Epidermal melanocyte (primary cell): ENCODE data around the gene ABCF1.

Experiments
- DNase-seq: peaks from one replicate; pipeline ENCODE4 v3.0.0; 2011; ENCODE audit warnings: low spot score; ENCODE audit not compliant: insufficient read length

Gene ABCF1

DNA sequence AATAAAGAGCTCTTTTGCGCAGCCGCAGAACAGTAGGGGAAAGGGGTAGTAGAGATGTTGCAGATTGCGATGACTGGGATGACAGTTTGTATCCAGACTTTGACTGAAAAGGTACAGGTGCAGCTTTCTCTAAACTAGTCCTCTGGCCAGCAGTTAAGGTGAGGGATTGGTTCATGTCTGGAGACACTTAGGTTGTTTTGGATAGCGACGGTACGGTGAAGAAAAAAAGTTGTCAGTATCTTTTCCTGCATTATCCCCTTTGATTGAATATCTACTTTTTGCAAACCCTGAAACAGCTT is 13.6 kb upstream of the ABCF1 start:
- DNase-seq: no peak

DNA sequence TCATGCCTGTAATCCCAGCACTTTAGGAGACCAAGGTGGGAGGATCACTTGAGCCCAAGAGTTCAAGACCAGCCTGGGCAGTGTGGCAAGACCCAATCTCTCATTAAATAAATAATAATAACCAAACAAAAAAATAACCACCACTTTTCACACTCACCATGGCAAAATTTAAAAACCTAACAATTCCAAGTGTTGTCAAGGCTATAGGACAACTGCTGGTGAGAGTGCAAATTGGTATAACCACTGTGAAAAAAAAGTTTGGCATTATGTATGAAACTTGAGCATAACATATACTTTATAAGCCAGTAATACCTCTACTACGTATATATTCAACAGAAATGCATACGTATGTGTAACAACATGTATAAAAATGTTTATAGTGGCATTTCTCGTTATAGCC is 10.3 kb upstream of the ABCF1 start:
- DNase-seq: no peak

DNA sequence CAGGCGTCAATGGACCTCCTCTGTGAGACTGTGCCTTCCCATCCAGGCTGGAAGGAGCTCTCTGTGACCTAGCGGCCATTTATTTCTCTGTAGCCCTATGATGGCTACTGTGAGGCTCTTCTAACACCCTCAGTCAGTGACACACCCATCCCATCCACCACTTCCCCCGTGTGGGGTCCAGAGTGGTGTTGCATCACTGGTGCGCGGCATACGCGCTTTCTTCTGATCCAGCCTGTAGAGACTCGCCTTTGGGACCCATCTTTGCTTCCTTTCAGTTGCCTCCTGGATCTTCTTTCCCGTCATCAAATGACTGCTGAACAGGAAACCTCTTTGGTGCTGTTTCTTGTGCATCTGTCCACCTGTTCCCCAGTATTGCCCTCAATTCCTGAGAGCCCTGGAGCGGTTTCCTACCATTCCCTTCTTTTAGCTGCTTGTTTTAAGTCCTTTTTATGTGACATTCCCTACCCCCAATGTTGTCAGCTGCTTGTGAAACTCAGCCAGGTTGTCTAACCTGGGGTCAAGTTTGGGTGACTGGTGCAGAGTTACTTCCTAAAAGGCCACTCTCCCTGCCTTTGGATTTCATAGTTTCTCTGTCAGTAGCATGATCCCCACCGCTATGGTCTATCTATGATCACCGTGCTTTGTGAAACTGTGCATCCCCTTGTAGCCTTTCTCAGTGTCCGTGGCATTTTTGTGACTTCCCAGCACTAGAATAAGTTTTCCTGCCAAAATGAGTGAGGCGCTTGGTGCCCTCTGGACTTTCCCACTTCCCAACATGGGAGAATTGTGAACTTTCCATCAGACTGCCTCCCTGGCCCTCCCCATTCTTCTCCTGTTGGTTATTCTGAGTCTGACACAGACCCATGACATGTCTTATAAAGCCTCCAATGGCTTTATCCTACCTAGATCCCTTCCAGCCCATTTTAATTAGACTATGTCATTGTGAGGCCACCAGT is 8.5 kb upstream of the ABCF1 start:
- no peak for DNase-seq

DNA sequence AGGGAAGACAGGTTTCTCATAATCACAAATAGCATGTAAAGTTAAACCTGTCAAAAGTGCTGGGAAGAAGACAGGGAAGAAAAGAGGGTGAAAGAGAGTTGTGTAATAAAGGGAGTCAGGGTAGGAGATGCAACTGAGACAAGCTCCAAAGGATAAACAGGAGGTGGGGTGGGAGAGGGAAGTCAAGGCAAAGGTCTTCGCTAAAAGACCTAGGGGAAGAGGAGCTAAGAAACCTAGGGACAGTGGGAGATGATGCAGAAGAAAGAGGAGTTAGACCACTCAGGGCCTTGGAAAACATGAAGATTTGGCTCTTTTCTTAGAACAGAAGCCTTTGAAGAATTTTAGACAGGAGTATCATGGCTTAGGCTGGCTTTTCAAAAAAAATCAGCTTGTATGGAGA is 7.1 kb upstream of the ABCF1 start:
- no peak for DNase-seq

DNA sequence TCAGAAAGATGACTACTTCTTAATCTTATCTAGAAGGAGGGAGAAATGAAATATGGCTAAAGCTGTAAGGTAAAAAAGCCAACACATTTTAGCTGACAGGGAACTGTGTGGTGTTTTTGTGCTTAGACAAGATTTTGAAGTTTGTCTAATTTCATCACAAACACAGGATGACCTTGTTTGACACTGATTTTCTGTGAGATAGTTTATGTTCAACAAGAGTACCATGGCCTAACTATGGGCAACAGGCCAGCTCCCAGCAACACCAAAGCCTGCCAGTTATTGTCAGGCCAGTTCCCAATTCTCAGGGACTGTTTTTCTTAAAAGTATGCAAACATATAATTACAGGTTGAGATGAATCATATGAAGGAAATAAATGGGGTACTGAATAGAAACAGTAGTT is 5.5 kb upstream of the ABCF1 start:
- DNase-seq: no peak

DNA sequence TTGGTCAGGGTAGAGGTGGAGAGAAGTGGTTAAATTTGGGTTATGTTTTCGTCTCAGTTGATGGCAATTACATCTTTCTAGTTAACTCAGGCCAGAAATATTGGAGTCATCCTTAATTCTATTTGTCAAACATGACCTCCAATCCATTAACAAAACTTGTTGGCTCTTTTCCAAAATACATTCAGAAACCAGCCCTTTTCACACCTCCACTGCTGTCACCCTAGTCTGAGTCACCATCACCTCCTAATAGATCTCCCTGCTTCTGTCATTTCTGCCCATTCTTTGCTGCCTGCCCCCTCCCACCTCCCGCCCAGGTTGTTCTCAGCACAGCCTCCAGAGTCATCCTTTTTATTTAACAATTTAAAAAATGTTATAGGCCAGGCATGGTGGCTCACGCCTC is 3.0 kb upstream of the ABCF1 start:
- DNase-seq: no peak

DNA sequence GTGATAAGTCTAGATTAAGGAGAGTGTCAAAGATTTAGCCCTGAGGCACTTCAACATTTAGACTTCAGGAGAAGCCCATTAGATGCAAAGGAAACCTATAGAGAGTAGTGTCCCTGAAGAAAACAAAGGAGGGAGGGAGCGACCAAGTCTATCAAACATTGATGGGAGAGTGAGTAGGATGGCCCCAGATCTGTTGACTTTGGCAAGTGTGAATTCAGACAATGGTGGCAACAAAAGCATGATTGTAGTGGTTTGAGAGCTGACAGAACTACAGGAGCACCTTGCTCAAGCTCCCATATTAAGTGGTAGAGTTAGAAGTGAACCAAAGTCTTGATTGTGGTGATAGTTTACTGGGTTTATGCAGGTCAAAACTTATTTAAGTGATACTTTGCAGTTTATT is 979 bp upstream of the ABCF1 start:
- DNase-seq: no peak

DNA sequence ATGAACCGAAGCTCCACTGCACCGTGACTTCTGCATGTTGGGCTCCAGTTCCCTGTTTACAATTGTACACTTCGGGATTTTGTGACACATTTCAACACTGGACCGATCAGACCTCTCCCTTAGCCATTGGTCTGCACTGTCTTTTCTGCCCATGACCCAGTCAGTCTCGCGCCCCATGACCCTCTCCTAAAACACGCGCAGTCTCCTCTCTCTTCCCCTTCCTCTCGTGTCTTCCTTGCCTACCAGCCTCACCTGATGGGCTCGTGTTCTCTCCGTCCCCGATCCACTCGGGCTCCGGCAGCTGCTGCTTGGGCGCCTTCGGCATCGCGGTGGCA is 535 bp upstream of the ABCF1 start:
- no peak for DNase-seq

DNA sequence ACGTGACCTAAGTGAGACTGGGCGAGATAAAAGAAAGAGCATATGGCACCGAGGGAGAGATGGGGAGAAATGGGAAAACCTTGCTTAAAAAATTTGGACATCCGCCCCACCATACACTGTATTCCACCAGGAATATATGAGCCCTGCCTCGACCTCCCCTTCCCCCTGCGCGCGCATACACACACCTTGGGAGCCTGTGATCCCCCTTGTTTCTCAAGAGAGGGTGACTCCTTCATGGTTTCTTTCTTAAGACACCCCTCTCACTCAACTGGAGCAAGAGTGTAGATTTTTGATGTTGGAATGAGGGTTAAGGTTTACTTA is 480 bp downstream of the ABCF1 start:
- no peak for DNase-seq

DNA sequence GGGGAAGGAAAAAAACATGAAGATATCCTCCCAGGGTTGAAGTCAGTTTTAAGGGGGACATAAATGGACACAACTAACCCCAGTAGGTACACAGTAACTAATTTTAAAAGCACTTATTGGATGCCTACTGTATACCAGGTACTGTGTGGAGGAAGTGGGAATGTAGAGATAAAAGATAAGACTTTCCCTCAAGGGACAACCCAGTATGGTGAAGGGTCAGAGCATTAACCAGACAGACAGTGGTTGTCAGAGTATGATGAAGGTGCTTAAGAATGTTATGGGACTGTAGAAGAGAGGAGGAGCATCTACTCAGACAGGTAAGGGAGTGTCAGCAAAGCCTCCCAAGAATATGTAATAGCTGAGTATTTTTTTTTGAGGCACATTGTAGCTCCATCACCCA is 906 bp downstream of the ABCF1 start:
- DNase-seq: no peak

DNA sequence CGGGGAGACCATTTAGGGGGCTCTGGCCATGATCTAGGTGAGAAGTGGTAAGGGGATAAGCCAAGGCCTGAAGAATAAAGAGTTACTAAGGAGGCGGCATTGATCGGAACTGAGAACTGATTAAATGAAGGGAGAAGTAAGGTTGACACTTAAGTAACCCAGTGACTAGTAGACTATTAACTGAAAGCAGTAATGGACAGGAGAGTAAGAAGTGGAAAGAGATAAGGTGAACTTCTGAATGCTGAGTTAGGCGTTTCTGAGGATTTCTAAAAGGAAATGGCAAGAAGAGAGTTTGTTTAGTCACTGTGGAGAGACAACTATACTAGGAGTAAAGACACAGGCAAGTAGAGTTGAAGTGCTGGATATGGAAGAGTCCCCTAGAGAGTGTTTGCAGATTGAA is 1.9 kb downstream of the ABCF1 start:
- DNase-seq: no peak

DNA sequence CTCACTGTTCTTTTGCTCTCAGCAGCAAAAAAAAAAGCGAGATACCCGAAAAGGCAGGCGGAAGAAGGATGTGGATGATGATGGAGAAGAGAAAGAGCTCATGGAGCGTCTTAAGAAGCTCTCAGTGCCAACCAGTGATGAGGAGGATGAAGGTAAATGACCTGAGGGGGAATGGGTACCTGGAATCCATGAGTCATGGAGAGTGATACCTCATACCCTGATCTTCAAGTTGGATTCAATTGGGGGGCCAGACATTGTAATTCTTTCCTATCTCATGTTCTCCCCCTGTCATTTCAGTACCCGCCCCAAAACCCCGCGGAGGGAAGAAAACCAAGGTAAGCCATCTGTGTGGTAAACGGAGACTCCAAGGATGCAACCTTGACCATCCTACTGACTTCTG is 6.8 kb downstream of the ABCF1 start:
- no peak for DNase-seq

DNA sequence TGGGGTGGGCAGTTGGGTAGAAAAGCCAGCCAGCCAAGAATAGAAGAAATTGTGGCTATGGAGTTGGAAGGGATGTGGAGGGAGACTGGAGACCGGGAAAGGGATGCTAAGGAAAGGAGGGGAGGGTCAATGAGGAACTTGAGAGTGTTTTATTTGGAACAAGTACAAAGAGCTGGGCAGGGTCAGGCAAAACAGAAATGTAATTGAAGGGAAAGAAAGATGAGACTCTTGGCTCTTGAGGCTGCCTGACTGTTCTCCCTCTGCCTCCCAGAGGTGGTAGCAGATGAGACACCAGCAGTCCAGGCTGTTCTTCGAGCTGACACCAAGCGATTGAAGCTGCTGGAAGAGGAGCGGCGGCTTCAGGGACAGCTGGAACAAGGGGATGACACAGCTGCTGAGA is 12.7 kb downstream of the ABCF1 start:
- no peak for DNase-seq

DNA sequence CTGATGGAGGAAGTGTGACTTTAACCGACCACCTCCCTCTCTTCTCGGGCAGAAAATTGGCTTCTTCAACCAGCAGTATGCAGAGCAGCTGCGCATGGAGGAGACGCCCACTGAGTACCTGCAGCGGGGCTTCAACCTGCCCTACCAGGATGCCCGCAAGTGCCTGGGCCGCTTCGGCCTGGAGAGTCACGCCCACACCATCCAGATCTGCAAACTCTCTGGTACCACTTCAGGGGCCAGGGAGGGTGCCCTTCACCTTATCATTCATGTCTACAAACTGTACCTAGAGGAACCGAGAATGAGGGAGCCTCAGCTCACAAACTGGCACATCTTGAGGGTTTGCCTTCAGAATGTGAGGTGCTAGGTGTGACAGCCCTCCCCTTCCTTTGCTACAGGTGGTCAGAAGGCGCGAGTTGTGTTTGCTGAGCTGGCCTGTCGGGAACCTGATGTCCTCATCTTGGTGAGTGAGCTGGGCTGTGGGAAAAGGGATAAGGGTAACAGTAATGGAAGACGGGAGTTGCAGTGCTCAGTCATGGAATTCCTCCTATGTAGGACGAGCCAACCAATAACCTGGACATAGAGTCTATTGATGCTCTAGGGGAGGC is 18.6 kb downstream of the ABCF1 start:
- no peak for DNase-seq

DNA sequence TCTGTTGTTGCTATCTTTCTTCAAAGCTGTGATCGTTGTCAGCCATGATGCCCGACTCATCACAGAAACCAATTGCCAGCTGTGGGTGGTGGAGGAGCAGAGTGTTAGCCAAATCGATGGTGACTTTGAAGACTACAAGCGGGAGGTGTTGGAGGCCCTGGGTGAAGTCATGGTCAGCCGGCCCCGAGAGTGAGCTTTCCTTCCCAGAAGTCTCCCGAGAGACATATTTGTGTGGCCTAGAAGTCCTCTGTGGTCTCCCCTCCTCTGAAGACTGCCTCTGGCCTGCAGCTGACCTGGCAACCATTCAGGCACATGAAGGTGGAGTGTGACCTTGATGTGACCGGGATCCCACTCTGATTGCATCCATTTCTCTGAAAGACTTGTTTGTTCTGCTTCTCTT is 19.3 kb downstream of the ABCF1 start:
- DNase-seq: no peak

DNA sequence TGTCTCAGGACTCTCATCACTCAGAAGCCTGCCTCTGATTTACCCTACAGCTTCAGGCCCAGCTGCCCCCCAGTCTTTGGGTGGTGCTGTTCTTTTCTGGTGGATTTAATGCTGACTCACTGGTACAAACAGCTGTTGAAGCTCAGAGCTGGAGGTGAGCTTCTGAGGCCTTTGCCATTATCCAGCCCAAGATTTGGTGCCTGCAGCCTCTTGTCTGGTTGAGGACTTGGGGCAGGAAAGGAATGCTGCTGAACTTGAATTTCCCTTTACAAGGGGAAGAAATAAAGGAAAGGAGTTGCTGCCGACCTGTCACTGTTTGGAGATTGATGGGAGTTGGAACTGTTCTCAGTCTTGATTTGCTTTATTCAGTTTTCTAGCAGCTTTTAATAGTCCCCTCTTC is 19.8 kb downstream of the ABCF1 start:
- DNase-seq: no peak

DNA sequence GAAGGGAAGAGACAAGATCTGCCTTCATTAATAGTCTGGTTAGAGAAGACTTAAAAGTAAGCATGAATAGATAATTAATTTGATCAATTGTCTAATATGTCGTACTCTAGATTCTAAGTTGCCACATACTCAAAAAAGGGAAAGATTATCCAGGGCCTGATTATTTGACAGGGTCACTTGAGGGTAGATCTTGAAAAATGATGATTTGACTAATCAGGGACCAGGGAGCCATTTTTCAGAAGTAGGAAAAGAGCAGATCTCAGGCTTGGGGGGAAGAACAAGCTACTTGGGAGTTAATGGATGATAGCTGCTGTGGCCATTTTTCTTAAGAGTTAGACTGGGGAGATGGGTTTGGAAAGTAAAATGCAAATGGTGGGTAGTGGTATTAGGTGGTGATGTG is 21.0 kb downstream of the ABCF1 start:
- DNase-seq: no peak

DNA sequence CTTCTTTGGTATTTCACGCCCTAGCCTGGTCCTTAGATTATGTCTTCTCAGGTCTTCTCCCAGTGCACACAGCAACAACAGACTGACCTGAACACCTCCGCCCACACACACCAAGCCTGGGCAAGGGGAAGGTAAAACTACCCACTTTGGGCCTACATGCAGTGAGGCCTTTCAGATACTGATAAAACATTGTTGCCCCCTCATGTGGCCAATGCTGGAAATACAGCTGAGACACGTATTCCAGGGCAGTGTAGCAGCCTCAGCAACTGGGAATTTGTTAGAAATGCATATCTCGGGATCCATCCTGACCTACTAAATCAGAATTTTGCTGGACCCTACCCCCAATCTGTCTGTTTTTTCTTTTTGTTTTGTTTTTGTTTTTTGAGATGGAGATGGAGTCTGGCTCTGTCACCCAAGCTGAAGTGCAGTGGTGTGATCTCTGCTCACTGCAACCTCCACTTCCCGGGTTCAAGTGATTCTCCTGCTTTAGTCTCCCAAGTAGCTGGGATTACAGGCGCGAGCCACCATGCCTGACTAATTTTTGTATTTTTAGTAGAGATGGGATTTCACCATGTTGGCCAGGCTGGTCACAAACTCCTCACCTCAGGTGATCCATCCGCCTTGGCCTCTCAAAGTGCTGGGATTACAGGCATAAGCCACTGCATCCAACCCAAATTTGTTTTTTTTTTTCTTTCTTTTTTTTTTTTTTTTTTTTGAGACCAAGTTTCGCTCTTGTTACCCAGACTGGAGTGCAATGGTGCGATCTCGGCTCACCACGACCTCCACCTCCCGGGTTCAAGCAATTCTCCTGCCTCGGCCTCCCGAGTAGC is 26.3 kb downstream of the ABCF1 start:
- peak; percentile 72 for DNase-seq

DNA sequence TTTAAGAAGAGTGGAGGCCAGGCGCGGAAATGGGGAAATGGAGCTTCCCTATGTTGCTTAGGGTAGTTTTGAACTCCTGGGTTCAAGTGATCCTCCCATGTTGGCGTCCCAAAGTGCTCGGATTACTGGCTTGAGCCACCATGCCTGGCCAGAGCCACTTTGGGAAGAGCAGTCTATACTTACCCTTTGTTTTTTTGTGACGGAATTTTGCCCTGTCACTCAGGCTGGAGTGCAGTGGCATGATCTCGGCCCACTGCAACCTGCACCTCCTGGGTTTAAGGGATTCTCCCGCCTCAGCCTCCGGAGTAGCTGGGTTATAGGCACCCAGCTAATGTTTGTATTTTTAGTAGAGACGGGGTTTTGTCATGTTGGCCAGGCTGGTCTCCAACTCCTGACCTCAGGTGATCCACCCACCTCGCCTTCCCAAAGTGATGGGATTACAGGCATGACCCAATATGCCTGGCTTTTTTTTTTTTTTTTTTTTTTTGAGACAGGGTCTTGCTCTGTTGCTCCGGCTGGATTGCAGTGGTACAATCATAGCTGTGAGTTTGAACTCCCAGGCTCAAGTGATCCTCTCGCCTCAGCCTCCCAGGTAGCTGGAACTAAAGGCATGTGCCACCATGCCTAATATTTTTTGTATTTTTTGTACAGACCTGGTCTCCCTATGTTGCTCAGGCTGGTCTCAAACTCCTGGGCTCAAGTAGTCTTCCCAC is 27.8 kb downstream of the ABCF1 start:
- no peak for DNase-seq

DNA sequence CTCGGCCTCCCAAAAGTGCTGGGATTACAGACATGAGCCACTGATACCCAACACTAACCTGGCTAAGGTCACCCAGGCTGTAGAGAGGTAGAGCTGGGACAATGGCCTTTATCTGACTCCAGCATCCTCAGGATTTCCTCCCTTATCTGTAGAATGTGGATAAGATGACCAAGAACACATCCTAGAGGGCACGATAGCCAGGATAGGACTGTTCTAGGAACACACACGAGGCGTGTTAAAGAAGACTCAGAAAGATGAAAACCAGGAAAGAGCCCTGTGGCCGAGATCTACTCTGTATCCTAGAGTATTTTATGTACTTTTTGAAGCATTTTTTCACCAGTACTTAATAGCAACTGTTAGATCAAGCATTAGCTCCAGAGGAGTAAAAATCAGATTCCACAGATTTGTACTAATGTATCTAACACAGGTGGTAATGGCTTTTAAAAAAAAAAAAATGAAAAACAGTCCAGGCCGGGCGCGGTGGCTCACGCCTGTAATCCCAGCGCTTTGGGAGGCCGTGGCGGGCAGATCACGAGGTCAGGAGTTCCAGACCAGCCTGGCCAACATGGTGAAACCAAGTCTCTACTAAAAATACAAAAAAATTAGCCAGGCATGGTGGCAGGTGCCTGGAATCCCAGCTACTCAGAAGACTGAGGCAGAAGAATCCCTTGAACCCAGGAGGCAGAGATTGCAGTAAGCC is 28.5 kb downstream of the ABCF1 start:
- DNase-seq: no peak

DNA sequence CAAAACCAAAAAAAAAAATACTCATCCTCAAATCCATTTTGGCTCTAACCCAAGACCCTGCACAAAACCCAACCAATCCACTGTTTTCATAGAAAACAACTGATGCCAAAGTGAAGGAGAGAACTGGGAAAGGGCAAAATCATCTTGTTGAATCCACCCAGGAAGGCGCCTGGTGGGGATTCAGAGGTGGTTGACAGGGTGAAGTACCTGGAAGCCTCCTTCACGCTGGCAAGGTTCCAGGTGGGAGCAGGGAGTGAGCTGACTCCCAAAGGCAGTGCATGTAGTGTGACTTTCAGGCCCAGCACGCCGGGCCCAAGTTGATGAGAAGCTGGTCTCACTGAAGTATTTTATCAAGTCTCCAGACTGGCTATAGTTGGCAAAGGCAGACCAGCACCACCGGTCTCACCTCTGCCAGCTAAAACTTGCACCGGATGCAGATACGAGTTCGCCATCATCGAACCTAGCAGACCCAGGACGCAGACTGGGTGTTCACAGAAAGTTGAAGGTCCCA is 29.3 kb downstream of the ABCF1 start:
- DNase-seq: no peak
